GM19395 (cell line): ENCODE data around the gene GALNTL6.
A peak's percentile ranks its signal among the peaks of the same experiment; 100 is the strongest.

Experiments used
- ATAC-seq: cut with Tn5 transposase; IDR thresholded peaks from one replicate; pipeline ENCODE4 v1.9.1; 2021; ENCODE audit warnings: mild to moderate bottlenecking, moderate library complexity; ENCODE audit not compliant: unreplicated experiment

Gene GALNTL6

GRCh38 chr4:171876636-171877035, 63.4 kb downstream of the GALNTL6 start:
- no peak for ATAC-seq

- no peak for ATAC-seq
These were observed 66.9 kb downstream of the GALNTL6 start for GRCh38 chr4:171880136-171880535.

- no peak for ATAC-seq
These were observed 76.5 kb downstream of the GALNTL6 start for GRCh38 chr4:171889681-171890080.

GRCh38 chr4:171891038-171891437, 77.8 kb downstream of the GALNTL6 start:
- peak; percentile 94 for ATAC-seq

GRCh38 chr4:171896426-171896825, 83.2 kb downstream of the GALNTL6 start:
- ATAC-seq = no peak

- no peak for ATAC-seq
These were observed 106.1 kb downstream of the GALNTL6 start for GRCh38 chr4:171919314-171919713.

- ATAC-seq = no peak
These were observed 107.7 kb downstream of the GALNTL6 start for GRCh38 chr4:171920901-171921300.

- ATAC-seq = no peak
These were observed 111.7 kb downstream of the GALNTL6 start for GRCh38 chr4:171924746-171925376.

GRCh38 chr4:171928336-171928735, 115.1 kb downstream of the GALNTL6 start:
- no peak for ATAC-seq

GRCh38 chr4:171929477-171929876, 116.3 kb downstream of the GALNTL6 start:
- ATAC-seq = no peak

GRCh38 chr4:171929907-171930306, 116.7 kb downstream of the GALNTL6 start:
- no peak for ATAC-seq

- no peak for ATAC-seq
These were observed 119.0 kb downstream of the GALNTL6 start for GRCh38 chr4:171932238-171932637.

GRCh38 chr4:171940656-171941055, 127.5 kb downstream of the GALNTL6 start:
- no peak for ATAC-seq

- ATAC-seq = no peak
These were observed 134.2 kb downstream of the GALNTL6 start for GRCh38 chr4:171947400-171947799.

- no peak for ATAC-seq
These were observed 134.8 kb downstream of the GALNTL6 start for GRCh38 chr4:171948038-171948437.

GRCh38 chr4:171954650-171955049, 141.4 kb downstream of the GALNTL6 start:
- ATAC-seq = peak; percentile 70

GRCh38 chr4:171956678-171957077, 143.5 kb downstream of the GALNTL6 start:
- no peak for ATAC-seq

GRCh38 chr4:171962110-171962509, 148.9 kb downstream of the GALNTL6 start:
- ATAC-seq = no peak

GRCh38 chr4:171966356-171966755, 153.2 kb downstream of the GALNTL6 start:
- ATAC-seq = no peak

GRCh38 chr4:171978216-171978615, 165.0 kb downstream of the GALNTL6 start:
- ATAC-seq = no peak

- no peak for ATAC-seq
These were observed 166.3 kb downstream of the GALNTL6 start for GRCh38 chr4:171979461-171979860.

- no peak for ATAC-seq
These were observed 168.0 kb downstream of the GALNTL6 start for GRCh38 chr4:171981185-171981584.
